NCI-H2107 treated with DMSO at 0.1 percent for 48 hours (cell line): ENCODE measurements around the gene INPP4A.

Source experiments
- DNase-seq: peaks from one replicate; lab custom pipeline; 2025; ENCODE audit not compliant: unreplicated experiment; lab: John Stamatoyannopoulos, UW

Gene INPP4A

GRCh38 chr2:98608962-98609604 is 164.4 kb downstream of the INPP4A start:
- no peak for DNase-seq

DNA sequence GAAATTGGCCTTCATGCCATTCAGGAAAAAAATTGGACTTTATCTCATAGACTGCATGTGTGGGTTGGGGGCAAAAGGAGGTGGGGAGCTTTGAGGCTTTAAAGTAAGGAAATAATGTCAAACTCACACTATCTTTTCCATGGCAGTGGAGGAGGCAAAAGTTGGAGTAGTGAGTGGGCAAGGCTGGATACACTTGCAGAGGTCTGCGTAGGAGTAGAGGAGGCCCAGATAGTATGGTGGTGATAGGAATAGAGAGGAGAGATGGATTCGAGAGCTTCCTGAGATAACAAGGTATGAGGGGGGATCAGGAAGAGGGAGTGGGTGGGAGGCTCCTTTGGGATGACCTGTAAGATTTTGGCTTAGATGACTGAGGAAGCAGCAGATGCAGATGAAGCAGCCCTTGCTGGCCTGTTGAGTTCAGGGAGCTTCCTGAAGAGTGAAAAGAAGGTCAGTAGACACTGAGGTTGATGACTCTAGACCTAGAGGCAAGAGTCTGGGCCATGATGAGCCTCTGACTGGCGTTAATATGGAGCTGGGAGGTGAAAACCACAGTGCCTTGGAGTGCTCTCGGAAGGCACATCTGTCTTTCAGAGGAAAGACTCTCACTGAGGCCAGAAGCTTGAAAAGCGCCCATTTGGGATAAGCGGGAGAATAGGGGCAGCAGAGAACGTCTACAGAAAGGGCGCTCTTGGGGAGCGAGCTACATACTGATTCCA is 169.5 kb downstream of the INPP4A start:
- no peak for DNase-seq

- DNase-seq: no peak
These were observed 170.8 kb downstream of the INPP4A start for GRCh38 chr2:98615481-98615880.

- peak; percentile 24 for DNase-seq
These were observed 172.5 kb downstream of the INPP4A start for GRCh38 chr2:98617149-98617548.

- DNase-seq: no peak
These were observed 179.0 kb downstream of the INPP4A start for GRCh38 chr2:98623657-98624056.

- no peak for DNase-seq
These were observed 187.7 kb downstream of the INPP4A start for GRCh38 chr2:98632351-98632750.

DNA sequence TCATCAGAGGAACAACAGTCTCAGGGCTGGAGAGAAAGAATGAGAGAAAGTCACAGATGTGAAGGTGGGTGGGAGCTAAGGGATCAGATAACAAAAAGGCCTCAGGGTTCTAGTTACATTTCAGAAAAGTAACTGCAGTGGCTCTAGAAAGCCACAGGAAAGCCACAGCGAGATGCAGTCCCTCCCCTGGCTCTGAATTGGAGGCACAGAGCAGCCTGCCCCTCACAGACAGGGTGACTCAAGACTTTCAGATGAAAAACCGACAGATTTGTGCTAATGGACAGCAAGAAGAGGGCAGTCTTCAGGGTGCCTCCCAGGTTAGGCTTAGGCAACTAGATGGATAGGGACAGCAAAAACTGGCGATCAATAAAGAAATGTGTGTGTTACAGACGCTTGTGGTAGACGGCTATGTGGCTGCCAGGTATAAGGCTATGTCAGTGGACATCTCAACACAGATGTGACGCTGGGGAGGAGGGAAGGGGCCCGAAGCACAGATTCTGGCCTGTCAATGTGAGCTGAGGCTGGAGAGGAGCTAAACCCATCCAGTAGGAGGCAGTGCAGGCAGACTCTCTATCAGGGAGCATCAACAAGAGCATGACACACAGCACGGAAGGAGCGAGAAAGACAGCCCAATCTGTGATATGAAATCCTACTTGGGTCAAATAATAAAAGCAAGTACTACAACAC is 189.9 kb downstream of the INPP4A start:
- DNase-seq: peak; percentile 81

GRCh38 chr2:98637401-98638147 is 192.9 kb downstream of the INPP4A start:
- DNase-seq: no peak

DNA sequence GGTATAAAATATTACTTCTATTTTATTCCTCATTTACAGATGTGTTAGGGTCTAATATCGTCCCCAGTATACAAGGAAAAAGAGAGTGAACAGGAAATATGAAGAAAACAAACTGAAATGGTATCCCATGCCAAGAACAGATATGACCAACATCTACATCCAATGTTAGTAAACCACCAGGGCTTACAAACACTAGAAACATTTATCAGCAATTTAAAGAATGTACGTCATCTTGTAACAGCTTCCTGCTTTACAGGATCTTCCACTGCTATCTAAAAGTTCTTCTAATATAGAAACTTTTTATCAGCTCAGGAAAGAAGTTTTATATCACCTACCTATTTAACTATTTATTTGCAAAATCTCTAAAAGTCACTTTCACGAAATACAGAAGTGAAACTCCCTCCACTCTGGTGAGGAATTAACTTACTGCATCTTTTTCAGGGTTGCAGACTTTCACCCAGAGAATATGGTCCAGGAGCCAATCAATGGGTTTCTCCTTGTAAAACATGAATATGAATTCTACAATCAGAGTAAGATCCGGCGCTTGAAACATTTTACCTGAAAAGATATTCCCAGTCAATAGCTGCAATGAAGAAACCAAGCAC is 198.9 kb downstream of the INPP4A start:
- DNase-seq: no peak
